ENCODE data around the gene RAB6C.
A peak's percentile ranks its signal among the peaks of the same experiment; 100 is the strongest.
"Not testable (repeated sequence)": the region's sequence is repeated elsewhere in the genome, so short reads cannot be mapped to it uniquely, and the experiment has no call there.

The RAB6C gene

DNA sequence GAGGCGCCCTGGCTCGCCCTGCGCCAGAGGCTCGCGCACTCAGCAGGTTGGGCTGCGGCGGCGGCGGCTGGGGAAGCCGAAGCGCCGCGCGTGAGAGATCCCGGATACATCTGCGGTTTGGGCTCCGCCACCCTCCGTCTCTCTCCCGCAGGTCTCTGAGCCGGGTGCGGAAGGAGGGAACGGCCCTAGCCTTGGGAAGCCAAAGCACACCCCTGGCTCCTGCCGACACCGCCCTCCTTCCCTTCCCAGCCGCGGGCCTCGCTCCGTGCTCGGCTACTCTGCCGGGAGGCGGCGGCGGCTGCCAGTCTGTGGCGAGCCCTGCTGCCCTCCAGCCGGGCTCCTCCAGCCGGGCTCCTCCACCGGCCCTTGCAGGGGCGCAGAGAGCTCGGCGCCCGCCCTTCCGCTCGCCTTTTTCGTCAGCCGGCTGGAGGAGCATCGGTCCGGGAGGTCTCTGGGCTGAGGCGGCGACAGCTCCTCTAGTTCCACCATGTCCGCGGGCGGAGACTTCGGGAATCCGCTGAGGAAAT is at the start of gene RAB6C:
TSS of gene RAB6C (plus strand) at position 38 of the 527 bp plus-strand sequence. CDS start at position 488, 450 bp downstream.
- peak; percentile 7 for DNase-seq

DNA sequence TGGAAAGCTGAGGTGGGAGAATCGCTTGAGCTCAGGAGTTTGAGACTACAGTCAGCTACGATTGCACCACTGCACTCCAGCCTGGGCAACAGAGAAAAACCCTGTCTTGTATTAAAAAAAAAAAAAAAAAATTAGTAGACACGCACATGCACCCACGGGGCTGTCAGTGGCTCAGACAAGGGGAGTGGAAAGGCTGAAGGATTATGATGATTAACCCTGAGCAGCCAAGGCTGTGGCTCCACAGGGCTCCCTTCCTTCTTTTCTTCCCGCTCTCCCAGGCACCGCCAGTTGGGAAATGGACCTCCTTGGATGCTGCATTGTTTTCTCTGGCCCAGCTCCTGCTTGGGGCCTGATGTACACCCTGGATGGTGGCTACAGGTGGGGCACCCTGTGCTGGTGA is 49.0 kb upstream of the RAB6C start:
- DNase-seq = no peak

DNA sequence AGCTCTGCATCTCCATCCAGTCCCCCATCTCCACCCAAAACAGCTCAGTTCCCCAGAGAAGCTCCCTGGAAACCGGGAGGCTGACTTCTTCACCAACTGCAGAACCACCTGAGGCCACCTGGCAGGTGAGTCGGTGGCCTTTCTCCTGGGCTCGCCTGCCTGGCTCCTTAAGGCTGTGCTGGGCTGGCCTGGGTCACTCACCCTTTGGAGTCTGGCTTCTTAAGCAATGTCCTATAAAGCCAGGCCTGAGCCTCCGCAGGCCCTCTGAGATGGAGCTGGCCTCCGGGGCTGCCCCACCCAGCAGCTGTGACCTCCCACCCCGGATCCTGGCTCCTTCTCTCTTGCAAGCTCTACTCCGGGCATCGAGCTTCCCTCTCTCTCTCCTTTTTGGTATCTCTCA is 46.1 kb upstream of the RAB6C start:
- not testable (repeated sequence) for DNase-seq

DNA sequence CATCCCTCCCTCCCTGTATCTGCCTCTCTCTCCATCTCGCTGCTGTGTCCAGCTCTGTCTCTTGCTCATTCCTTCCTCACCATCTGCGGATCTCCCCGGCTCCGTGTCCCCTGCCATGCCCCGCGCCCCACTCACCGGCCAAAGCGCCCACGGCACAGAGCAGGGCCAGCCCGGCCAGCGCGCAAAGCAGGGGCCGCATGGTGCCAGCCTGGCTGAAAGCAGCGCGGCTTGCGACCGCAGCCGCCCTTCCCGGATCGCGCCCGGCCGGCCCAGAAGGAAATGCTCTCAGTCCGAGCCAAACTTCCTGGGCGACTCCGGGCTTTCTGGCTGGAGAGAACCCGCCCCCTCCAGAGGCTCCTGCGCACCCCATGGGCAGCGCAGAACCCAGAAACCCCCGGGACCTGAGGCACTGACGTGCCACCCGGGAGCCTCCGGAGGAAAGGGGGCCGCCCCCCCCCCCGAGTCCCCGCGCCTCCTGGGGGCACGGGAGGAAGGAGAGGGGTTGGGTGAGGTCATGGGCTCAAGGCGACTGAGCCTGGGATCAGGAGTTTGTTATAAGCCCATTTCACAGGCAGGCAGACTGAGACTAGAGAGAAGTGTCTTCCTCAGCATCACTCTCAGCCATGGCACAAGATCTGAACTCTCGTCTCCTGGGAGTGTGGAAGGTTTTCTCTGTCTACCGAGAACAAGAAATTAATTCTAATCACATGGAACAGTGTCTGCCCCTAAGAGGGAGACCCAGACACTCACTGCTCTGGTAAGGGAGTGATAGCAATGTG is 45.2 kb upstream of the RAB6C start:
- no peak for DNase-seq

DNA sequence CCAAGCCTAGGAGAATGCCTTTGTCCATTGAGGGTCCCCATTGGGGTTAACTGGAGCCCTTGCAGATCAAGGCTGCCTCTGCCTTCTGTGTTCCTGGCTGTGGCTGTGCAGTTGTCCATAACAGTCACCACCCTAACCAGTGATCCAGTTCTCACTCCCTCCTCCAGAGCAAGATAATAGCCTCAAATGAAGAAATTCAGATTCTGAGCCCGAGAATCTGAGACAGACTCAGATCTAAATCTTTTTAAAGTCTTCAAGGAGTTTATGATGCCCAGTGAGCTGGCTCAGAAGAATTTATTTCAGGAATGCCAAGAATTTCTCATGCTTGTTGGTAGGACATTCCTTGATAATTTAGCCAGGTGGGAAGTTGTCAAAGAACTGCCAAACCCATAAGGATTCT is 44.3 kb upstream of the RAB6C start:
- DNase-seq = no peak

DNA sequence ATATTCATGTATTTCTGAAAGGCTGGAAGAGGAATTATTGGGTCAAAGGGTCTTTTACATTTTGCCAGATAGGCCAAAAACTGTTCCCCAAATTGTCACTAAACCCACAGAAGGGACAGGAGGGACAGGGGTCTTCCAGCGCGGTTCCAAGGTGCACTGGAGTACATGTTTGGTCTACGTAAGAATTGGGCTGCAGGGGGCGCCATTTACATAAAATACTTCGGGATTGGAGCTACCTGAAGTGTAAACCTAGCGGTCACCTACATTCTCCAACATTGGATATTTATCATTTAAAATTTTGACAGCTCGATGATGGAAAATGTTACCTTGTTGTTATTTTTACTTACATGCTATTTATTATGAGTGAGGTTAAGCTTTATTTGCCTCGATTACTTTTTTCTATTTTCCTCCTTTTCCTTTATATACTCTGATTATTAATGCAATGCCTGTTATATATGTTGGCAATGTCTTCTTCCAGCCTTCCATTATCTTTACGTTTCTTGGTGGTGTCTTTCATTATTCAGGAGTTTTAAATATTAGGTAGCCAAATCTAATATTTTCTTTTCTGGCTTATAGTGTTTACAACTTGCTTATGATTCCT is 43.0 kb upstream of the RAB6C start:
- peak; percentile 50 for DNase-seq

DNA sequence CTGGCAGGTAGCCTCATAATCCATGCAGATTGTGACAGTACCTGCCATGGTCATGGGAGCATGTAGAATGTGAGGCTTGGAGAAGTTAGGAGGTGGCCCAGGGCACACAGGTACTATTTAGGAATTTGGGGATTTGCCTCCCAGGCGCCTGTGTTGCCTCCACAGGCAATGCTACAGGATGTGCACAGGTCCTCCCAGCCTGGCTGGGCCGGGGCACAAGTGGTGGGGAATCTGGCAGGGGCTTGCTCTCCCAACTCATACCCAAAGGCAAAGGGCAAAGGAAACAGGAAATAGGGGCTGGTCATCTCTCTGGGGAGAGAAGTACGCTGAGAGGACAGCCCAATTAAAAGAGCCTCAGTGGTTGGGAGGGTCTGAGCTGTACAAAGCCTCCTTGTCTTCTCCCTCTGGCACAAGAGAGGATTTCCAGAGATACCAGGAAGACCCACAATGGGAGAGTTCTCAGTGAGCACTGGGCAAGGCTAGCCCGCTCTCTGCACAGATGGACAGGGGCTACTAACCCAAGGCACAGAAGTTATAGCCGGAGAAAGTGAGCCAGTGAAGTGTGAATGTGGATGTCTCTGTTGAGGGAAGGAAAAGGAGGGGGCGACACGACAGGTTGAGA is 40.5 kb upstream of the RAB6C start:
- not testable (repeated sequence) for DNase-seq

DNA sequence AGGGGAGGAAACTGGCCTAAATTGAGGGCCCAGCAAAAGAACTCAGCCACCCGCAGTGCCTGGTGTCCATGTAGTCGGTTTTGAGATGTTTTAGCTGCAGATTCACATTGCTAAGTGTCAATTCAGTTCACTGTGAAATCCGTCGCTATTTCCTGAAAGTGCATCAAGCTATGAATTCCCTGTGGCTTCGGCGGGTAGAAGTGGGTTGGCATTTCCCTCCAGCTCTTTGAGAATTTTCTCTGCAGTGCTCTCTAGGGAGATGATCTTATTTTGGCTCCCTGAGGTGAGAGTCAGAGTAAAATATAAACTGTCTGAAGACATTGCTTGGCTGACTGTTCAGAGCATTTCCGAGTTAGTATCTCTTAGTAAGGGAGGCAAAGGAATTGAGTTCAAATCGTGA is 36.0 kb upstream of the RAB6C start:
- DNase-seq = not testable (repeated sequence)

DNA sequence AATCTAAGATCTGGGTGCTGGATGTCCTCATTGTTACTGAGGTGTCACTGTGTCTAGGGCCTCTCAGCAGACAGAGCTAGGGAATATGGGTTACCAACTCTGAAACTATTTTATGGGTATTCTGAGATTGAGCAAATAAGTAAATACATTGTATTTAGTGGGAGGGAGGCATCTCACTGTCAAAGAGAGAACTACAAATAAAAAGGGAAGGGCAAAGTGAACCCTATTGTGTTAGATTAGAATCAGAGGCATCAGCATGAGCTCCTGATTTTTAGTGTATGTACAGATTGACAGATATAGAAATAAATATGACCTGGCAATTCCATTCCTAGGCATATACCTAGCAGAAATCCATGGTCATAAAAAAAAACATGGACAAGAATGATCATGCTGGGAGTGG is 33.9 kb upstream of the RAB6C start:
- DNase-seq = no peak

DNA sequence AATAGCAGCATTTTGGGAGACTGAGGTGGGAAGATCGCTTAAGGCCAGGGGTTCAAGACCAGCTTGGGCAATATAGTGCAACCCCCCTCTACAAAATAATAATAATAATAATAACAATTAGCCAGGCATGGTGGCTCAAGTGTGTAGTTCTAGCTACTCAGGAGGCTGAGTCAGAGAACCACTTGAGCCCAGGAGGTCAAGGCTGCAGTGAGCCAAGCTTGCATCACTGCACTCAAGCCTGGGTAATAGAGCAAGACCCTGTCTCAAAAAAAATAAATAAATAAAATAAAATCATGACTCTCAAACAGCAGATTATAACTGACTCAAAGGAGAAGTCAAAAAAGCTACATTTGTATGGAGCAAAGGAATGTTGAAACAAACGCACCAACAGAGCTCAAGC is 31.8 kb upstream of the RAB6C start:
- DNase-seq = not testable (repeated sequence)

DNA sequence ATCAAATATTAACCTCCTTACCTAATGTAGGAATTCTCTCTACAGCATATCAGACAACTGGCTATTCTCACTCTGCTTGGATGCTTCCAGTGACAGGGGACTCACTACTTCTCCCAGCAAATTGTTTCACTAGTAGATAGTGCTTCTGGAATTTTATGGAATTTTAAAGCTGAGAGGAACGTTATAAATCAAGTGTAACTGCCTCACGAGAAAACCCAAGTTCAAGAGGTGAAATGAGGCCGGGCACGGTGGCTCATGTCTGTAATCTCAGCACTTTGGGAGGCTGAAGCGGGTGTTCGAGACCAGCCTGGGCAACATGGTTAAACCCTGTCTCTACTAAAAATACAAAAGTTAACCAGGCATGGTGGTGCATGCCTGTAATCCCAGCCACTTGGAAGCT is 23.3 kb upstream of the RAB6C start:
- DNase-seq = not testable (repeated sequence)

DNA sequence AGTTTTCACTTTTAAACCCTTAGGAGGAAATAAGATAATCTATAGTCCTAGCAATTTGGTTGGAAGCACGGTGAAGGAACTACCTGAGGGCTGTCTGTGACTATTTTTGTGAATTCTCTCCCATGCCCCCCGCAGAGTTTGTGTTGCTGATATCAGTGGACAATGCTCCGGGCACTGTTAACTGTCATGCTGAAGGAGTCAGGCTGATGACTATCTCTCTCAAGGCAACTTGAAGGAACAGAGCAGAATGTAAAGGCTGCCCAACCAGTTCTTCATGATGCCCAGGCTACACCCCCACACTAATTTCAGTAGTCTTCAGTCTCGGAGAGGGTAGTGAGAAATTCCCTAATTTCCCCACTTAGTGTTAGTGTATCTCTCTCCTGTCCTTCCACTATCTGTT is 21.6 kb upstream of the RAB6C start:
- no peak for DNase-seq

DNA sequence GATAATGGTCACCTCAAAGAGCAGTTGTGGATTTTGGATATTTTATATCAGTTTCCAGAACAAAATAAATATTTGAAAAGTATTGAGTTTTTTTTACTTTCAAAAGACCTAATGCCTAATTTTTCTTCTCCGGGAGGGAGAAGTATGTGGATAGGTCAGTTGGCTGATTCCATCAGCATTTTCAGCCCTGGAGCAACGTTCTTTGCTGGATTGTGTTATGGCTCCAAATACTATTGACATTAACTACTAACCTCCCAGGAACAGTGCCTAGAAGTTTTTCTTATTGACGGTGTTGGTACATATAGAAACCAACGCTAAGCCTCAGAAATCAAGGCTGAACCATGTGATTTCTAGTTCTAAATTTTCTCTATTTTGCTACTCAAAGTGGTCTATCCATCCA is 20.7 kb upstream of the RAB6C start:
- DNase-seq = not testable (repeated sequence)

DNA sequence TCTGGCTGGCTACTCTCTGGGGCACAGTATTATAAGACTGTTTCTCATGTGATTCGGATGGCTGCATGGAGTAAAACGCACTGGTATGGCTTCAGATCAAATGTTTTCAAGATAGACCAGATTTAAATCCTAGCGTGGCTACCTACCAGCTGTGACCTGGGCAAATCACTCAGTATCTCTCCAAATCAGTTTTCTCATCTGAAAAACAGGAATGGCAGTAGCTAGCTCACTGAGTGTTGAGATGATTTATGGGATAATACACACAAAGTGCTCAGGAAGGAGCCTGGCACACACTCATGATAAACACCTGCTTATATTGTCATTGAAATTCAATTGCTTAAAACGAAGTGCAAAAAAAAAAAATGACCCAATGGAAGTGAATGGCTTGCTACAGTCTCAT is 10.9 kb upstream of the RAB6C start:
- DNase-seq = not testable (repeated sequence)

DNA sequence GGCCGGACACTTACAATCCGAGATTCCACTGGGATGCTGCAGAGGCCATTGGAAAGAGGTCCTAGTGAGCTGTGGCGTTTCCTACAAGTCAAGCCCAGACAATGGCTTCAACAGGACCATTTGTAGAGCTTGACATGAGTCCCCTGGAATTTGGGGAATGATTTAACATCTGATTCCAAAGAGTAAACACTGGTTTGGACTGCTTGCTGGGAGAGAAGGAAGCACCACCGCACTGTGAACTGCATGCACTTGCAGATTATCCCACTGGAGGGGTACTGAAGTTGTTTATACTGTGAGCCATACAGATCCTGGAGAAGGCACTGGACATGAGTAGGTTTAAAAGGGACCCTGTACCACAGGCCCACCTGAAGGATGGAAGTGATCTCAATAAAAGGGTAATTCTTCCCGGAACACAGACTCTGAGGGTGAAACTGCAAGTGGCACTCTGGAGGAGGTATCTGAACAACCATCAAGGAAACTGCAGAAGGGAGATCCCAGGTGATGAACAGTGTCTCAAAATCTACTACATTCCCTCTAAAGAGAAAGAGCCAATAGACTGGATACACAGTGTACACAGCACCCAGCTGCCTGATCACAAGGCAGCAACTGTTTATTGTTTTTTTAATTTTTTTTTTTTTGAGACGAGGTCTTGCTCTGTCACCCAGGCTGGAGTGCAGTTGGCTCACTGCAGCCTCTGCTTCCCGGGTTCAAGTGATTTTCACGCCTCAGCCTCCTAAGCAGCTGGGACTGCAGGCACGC is 4.3 kb upstream of the RAB6C start:
- no peak for DNase-seq

DNA sequence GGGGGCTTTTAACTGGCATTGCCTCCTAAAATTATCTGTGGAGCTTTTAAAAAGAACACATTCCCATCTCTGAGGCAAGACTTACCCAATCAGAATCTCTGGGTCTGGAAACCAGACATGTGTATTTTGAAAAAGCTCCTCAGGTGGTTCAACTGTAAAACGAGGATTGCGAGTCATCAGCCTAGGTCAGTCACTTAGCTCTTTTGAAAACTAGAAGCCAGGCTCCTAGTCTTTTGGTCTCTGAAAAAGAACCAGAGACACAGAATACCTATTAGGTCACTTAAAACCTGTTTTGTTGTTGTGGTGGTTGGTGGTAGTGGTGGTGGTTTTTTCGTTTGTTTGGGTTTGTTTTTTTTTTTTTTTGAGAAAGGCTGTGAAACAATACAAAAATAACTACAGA is 2.5 kb upstream of the RAB6C start:
- not testable (repeated sequence) for DNase-seq

DNA sequence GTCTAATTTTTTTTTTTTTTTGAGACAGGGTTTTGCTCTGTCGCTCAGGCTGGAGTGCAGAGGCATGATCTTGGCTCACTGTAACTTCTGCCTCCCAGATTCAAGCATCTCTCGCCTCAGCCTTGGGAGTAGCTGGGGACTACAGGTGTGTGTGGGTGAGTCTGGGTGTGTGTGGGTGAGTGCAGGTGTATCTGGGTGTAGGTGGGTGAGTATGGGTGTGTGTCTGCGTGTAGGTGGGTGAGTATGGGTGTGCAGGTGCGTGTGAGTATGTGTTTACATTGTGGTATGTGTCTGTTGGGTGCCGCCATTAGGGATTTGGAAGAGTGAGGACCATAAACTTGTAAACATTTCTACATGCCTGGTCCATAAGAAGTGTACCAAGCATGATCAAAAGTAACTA is 1.5 kb upstream of the RAB6C start:
- DNase-seq = no peak

DNA sequence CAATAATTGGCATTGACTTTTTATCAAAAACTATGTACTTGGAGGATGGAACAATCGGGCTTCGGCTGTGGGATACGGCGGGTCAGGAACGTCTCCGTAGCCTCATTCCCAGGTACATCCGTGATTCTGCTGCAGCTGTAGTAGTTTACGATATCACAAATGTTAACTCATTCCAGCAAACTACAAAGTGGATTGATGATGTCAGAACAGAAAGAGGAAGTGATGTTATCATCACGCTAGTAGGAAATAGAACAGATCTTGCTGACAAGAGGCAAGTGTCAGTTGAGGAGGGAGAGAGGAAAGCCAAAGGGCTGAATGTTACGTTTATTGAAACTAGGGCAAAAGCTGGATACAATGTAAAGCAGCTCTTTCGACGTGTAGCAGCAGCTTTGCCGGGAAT is 780 bp downstream of the RAB6C start:
- DNase-seq = not testable (repeated sequence)

DNA sequence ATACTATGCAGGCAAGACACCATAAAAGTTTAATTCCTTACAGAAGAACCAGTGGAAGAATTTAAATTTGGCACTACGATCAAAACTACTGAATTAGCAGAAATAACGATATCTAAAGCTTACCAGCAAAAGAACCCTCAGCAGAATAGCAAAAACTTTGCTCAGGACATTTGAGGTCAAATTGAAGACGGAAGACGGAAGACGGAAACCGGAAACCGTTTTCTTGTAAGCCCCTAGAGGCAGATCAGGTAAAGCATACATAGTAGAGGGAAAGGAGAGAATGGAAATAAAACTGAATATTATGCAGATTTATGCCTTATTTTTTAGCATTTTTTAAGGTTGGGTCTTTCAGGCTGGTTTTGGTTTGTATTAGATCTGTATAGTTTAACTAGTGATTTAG is 2.2 kb downstream of the RAB6C start:
- DNase-seq = not testable (repeated sequence)

DNA sequence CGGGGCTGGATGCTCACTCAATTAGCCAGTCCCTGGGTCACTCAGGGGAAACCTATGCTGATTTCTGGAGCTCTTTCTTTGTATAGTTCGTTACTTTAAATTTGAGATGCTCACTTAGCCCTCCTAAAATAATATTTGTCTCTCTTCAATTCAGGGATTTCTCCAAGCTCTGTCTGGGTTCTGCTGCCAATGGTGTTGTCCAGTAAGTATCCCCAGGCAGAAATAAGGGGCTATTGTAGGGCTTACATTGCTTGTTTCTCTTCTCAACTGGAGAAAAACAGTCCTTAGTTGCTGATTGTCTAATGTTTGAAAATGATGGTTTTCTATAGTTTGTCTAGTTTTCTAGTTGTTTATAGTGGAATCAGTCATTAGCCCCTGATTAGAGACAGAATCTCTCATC is 5.0 kb downstream of the RAB6C start:
- no peak for DNase-seq

DNA sequence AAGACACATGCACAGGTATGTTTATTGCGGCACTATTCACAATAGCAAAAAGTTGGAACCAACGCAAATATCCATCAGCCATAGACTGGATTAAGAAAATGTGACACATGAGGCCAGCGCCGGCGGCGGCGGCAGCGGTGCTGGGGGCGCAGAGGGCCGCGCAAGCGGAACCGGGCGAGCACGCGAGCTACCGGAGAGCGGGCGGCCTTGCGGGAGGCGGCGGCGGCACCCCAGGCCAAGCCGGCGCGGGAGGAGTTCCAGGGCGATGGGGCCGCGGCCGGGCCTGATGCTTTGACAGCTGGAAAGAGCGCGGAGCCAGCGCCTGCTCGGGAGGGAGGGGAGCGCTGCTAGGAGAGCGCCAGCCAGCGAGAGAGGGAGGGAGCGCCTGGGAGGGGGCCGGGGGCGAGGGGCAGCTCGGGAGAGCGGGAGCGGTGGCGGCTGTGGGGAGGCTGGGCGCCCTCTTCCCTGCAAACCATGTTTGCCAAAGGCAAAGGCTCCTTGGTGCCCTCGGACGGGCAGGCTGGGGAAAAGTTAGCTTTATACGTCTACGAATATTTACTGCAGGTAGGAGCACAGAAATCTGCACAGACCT is 13.0 kb downstream of the RAB6C start:
- DNase-seq = not testable (repeated sequence)

DNA sequence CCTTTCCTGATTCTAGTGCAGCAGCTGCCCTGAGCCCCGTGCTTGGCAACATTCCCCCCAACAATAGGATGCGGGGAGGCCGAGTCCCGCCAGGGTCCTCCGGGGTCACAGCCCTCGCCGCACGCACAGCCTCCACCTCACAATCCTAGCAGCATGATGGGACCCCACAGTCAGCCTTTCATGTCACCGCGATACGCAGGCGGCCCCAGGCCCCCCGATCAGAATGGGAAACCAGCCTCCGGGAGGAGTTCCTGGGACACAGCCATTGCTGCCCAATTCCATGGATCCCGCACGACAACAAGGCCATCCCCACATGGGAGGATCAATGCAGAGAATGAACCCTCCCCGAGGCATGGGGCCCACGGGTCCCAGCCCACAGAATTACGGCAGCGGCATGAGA is 13.7 kb downstream of the RAB6C start:
- not testable (repeated sequence) for DNase-seq
